Activated CD4-positive, alpha-beta T cell treated with anti-CD3 and anti-CD28 coated beads, Interleukin-2, amount 50 U/mL, for 24 hours (primary cell): ENCODE measurements around the gene RND2.

Experiments
- DNase-seq, 2 donors: peaks; one replicate each; pipeline ENCODE4 v3.0.0-alpha.2; 2020; ENCODE audit warnings: low read depth in 1 of 2, low spot score in 1 of 2

RND2 gene

DNA sequence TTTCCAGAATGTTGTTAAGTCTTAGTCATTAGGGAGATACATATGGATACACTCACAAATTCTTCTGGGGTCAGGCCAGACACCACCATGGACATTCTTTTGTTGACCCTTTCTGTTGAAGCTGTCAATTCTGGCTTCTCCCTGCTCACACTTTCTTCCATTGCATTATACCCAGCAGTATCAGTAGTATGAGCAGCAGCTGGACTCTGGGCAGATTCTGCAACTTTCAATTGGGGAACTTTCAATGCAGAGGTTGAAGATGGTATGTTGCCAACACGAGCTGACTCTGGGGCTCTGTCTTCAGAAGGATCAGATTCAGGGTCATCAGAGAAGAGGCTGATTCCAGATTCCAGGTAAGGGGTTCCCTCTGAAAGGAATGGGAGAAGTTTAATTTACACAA, 45.8 kb downstream of the RND2 start:
- DNase-seq: no peak

DNA sequence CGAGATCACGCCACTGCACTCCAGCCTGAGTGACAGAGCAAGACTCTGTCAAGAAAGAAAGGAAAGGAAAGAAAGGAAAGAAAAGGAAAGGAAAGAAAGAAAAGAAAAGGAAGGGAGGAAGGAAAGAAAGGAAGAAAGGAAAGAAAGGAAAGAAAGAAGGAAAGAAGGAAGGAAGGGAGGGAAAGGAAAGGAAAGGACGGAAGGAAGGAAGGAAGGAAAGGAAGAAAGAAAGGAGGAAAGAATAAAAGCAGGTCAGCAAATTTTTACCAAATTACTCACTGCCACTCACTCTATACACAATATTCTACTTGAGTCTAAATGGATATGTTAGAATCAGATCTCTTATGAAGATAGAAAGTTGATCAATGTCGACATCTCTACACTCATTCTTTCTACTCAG, 49.8 kb downstream of the RND2 start:
- DNase-seq: no peak

DNA sequence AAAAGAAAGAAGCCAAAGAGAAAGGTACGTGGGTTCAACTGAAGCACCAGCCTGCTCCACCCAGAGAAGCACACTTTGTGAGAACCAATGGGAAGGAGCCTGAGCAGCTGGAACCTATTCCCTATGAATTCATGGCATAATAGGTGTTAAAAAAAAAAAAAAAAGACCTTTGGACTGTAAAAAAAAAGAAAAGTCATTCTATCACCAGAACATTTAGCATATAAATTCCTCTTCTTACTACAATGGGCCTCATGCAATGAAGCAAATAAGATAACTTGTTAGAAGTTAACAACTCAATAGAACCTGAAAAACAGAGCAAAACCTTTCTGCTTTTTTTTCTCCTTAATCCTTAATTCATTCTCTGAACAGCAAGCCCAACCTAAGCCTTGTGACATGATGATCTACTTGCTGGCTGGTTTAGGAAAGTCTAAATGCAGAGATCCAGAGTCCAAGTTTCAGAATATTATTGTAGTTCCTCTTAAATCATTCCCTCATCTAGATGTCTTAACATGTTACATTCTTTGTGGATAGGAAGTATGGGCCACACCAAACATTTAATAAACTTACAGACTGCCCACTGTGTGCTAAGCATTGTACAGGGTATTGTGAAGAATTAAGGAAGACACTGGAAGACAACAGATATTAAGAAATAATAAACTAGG, 54.7 kb downstream of the RND2 start:
- DNase-seq: no peak
